Activated T-cell treated with anti-CD3 and anti-CD28 coated beads for 1 hour (primary cell): ENCODE results near the gene SATB1.
"Not testable (repeated sequence)": the region's sequence is repeated elsewhere in the genome, so short reads cannot be mapped to it uniquely, and the experiment has no call there.

Experiments used
- DNase-seq: peaks from one replicate; pipeline ENCODE4 v3.0.0-alpha.2; 2020; ENCODE audit warnings: low read depth

Gene SATB1

GRCh38 chr3:18424729-18425640 is at the start of gene SATB1:
SATB1 (minus strand) TSS chr3:18425339; CDS start chr3:18420967, 4,372 bp downstream.
- peak; percentile 59 for DNase-seq

GRCh38 chr3:18474202-18474601 is 49.1 kb upstream of the SATB1 start:
- no peak for DNase-seq

- no peak for DNase-seq
Observed at GRCh38 chr3:18469775-18470174, 44.6 kb upstream of the SATB1 start.

- no peak for DNase-seq
Observed at GRCh38 chr3:18466136-18466535, 41.0 kb upstream of the SATB1 start.

GRCh38 chr3:18454766-18455165 is 29.6 kb upstream of the SATB1 start:
- no peak for DNase-seq

DNA sequence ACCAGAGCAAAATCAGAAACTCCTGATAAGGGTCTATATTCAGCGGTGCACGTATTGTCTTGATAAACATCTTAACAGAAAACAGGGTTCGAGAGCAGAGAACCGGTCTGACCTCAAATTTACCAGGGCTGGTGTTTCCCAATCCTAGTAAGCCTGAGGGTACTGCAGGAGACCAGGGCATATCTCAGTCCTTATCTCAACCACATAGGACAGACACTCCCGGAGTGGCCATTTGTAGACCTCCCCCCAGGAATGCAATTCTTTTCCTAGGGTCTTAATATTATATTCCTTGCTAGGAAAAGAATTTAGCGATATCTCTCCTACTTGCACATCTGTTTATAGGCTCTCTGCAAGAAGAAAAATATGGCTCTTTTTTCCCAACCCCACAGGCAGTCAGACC is 24.5 kb upstream of the SATB1 start:
- DNase-seq: not testable (repeated sequence)

- no peak for DNase-seq
Observed at GRCh38 chr3:18447720-18448119, 22.6 kb upstream of the SATB1 start.

- DNase-seq: no peak
Observed at GRCh38 chr3:18446149-18446825, 21.1 kb upstream of the SATB1 start.

DNA sequence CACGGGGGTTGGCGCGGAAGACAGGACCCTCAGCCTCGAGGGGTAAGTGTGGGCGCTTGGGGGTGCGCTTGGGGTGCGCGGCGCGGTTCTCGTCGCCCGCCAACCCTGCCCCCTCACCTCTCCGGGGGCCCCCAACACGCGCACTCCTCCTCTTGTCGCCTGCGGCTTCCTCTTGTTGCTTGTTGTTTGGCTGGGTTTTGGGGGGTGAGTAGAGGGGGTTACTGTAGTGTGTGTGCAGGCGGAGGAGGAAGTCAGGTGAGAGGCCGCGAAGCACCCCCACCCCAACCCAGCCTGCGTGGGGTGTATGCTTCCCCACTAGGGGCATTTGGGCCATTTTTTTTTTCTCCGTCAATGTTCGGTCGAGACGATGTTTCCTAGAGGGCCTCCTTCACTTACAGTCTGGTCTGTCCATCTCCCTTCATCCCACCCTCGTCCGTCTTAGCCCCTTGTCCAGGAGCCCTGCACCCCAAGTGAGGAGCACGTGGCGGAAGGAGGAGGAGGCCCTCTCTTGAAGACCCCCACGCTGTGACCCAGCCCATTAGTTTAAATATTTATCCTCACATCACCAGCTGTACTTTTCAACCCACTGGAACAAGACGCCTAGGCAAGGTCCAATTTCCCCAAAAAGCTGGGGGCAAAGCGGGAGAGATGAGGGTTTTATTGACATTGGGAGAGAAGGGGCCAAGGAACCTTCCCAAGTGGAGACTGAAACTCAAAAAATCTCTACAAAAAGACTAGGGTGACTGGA is 20.4 kb upstream of the SATB1 start:
- peak; percentile 65 for DNase-seq

GRCh38 chr3:18444595-18445400 is 19.7 kb upstream of the SATB1 start:
- DNase-seq: peak; percentile 63

GRCh38 chr3:18443665-18444594 is 18.8 kb upstream of the SATB1 start:
- DNase-seq: no peak

DNA sequence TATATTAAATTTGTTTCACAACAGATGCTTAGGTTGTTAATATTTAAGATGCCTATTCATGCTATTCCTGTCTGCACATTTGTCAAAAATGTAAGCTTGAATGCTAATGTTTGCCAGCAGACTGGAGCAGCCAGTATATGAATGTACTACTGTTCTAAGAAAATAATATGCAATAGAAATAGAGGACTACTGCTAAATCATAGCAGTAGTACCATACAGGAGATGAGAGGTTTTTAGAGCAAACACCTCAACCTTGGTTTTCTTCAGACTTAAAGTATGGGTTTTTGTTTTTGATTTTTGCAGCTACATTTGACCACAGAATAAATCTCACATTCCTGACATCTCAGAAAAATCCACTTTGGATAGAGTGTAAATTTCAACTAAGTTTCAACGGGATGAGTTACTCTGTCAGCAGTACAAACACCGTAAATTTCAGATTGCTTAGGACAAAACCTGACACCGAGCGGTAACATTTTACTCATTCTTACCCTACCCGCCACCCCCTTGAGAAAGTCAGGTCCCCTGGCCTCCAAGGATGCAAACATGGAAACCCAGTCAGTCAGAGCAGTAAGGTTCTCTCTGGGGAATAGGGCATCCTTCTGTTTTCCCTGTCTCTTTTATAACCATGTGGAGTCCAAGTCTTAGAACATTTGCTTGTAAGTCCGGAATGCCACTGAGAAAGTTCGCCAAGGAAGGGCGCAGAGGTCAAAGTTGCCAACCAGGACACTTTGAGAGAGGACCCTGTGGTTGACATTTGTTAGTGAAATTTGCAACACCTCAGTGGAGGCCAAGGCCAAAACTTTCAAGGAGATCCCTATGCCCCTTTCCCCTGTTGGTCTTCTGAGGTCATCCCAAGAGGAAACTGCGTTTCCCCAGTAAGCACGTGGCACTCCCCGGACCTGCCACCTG is 17.9 kb upstream of the SATB1 start:
- no peak for DNase-seq

GRCh38 chr3:18441551-18441950 is 16.4 kb upstream of the SATB1 start:
- DNase-seq: no peak

DNA sequence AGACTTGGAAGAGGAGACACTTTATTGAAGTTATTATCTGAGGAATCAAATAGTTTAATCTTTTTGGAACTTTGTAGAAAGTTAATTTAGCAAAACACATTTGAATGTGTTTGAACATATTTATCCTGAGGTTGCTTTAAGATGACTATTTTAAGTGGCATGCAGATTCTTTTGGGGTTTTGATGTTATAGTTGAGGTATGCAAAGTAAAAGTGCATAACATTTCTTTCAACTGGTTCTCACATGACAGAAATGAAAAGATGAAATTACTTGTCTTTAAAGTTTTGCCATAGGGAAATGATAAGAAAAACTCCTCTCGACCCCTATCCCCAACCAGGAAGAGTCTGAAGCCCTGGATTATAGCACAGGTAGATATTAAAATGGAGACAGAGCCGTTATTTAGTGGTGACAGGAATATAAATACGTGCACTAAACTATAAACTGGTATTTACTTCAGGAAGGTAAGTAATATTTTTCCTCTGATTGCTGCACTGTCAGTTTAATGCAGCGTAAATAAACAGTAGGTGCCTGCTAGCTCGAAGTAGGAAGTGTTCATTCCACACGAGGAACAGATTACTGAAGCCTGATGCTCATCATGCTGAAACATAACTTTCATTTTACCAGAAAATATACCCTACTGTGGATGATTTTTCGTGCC is 15.1 kb upstream of the SATB1 start:
- no peak for DNase-seq

- DNase-seq: no peak
Observed at GRCh38 chr3:18439281-18439680, 14.1 kb upstream of the SATB1 start.

- DNase-seq: peak; percentile 27
Observed at GRCh38 chr3:18438586-18438985, 13.4 kb upstream of the SATB1 start.

GRCh38 chr3:18436213-18436612 is 11.1 kb upstream of the SATB1 start:
- no peak for DNase-seq

DNA sequence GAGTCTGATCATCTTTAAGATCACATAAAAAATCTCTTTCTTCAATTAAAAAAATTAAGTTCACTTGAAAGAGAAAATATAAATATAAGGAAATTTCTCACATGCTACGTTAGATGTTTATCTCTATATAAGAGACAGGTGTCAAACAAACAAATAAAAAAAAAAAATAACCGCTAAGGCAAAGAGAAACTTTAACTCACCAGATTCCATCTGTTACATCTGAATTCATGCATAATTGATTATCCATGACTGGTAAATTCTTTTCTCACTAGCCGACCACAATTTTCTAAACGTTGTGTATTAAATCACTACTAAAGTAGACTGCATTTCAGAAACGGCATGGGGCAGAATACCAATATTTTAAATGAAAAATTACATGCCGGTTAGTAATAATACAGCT is 9.6 kb upstream of the SATB1 start:
- DNase-seq: no peak

DNA sequence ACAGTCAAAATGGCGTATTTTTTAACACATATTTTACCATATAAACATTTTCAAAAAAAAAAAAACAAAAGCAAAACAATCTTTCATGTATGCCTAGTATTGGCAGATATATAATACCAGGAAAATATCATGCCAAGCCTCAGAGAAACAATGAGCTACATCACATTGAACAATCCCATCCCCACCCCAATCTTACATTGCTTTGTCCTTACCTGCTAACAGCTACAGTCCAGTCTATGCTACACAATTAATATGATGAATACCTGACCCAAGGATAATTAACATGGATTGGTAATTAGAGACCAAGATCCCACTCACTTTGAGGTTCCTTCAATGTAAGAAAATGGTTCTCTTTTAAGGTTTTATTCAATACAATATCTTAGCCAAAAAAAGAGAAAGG is 7.6 kb upstream of the SATB1 start:
- no peak for DNase-seq
